Measurements from ENCODE around the gene TTK. TPM values are rescaled to one million over a fixed set of nuclear protein-coding genes. Genes with fewer than 3 reads are reported as not detected.

Gene TTK
- total RNA-seq, 1 experiment from 2014 or later, result 35.5 TPM

DNA sequence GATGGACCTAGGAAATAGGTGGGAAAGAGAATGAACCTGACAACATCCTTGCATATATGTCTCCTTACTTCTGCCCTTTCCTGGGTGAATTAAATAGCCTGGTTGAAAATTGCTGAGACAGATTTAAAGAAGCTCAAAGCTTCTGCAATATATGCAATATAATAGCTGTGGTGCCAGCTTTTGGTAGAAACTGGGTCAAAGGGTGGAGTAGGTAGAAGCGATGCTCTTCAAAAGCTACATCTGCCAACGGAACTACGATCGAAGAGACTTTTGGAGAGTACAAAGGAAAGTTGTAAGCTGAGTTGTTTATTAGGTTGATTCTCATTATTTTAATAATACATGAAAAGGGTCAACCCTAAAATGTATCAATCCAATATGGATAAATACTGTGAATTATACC lies 22.8 kb upstream of the TTK start:
- ATAC-seq (no peak), DNase-seq (ENCODE audit: low read depth, low spot score) (no peak)
- no peak overlapping the region for H3K4me3 ChIP-seq (ENCODE audit: low read depth in 2 of 2, low read length in 2 of 2)
- ChIA-PET CTCF (no interaction called here), POLR2A (no interaction called here)
- no TSS peak for BruUV-seq (replicated peaks)
- no peaks in the 10 kb centered on the region for H3K4me1 ChIP-seq (ENCODE audit: control insufficient read depth, insufficient read depth, low read length)
- TF ChIP-seq, protein P1, sequence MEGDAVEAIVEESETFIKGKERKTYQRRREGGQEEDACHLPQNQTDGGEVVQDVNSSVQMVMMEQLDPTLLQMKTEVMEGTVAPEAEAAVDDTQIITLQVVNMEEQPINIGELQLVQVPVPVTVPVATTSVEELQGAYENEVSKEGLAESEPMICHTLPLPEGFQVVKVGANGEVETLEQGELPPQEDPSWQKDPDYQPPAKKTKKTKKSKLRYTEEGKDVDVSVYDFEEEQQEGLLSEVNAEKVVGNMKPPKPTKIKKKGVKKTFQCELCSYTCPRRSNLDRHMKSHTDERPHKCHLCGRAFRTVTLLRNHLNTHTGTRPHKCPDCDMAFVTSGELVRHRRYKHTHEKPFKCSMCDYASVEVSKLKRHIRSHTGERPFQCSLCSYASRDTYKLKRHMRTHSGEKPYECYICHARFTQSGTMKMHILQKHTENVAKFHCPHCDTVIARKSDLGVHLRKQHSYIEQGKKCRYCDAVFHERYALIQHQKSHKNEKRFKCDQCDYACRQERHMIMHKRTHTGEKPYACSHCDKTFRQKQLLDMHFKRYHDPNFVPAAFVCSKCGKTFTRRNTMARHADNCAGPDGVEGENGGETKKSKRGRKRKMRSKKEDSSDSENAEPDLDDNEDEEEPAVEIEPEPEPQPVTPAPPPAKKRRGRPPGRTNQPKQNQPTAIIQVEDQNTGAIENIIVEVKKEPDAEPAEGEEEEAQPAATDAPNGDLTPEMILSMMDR (IDR thresholded peaks at IDR 0.05), result no peak
- TF ChIP-seq POLR2AphosphoS5 (IDR thresholded peaks at IDR 0.05; ENCODE audit: low read depth, low read length), result no peak
- TF ChIP-seq, protein P2, sequence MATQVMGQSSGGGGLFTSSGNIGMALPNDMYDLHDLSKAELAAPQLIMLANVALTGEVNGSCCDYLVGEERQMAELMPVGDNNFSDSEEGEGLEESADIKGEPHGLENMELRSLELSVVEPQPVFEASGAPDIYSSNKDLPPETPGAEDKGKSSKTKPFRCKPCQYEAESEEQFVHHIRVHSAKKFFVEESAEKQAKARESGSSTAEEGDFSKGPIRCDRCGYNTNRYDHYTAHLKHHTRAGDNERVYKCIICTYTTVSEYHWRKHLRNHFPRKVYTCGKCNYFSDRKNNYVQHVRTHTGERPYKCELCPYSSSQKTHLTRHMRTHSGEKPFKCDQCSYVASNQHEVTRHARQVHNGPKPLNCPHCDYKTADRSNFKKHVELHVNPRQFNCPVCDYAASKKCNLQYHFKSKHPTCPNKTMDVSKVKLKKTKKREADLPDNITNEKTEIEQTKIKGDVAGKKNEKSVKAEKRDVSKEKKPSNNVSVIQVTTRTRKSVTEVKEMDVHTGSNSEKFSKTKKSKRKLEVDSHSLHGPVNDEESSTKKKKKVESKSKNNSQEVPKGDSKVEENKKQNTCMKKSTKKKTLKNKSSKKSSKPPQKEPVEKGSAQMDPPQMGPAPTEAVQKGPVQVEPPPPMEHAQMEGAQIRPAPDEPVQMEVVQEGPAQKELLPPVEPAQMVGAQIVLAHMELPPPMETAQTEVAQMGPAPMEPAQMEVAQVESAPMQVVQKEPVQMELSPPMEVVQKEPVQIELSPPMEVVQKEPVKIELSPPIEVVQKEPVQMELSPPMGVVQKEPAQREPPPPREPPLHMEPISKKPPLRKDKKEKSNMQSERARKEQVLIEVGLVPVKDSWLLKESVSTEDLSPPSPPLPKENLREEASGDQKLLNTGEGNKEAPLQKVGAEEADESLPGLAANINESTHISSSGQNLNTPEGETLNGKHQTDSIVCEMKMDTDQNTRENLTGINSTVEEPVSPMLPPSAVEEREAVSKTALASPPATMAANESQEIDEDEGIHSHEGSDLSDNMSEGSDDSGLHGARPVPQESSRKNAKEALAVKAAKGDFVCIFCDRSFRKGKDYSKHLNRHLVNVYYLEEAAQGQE (IDR thresholded peaks at IDR 0.05; ENCODE audit: insufficient read depth in 1 of 2, low read depth in 2 of 2, low read length in 1 of 2), result no peak
- no peak for TF ChIP-seq TCF7L2 (IDR thresholded peaks at IDR 0.05; ENCODE audit: low read depth, low read length)
- TF ChIP-seq SIN3A (IDR thresholded peaks at IDR 0.05; ENCODE audit: borderline replicate concordance, insufficient read depth, low read depth, low read length), result no peak
- H3K9me3 ChIP-seq (ENCODE audit: control insufficient read depth, insufficient read depth, low read depth, low read length), result no peaks in the 10 kb centered on the region
- no peaks in the 10 kb centered on the region; the same call in 1 of the 2 replicates for H3K27me3 ChIP-seq (ENCODE audit: control insufficient read depth, insufficient read depth, low read length)
- intact Hi-C loops (cut with micrococcal nuclease; ENCODE audit: unreplicated experiment) (no loop called here), in situ Hi-C loops (cut with HindIII; ENCODE audit: low pct_unique_long_range_greater_than_20kb, low sequenced_read_pairs) (no loop called here)
- no peak overlapping the region for H3K27ac ChIP-seq (ENCODE audit: low read length)
- no peaks in the 10 kb centered on the region for H3K36me3 ChIP-seq (ENCODE audit: control insufficient read depth, insufficient read depth, low read length)

DNA sequence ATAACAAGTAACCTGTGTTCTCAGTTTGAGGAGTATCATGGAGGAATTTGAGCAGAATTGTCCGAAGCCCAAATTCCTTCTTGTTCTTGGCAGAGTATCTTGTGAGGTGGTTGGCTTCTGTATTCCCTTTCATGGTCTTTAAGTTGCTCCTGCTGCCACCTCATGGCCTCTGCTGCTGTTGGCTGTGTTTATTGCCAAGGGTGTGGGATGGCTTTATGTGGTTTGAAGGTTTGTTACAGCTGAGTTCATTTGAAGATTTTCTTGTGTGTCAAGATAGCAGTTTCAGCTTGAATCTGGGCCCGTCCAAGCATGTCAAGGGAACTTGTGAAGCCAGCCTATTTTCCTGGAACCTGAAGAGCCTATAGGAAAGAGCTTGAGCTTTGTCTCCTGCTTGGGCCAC lies 20.2 kb upstream of the TTK start:
- no peaks in the 10 kb centered on the region; the same call in 1 of the 2 replicates for H3K27me3 ChIP-seq (ENCODE audit: control insufficient read depth, insufficient read depth, low read length)
- ChIA-PET CTCF (no interaction called here), POLR2A (no interaction called here)
- no peaks in the 10 kb centered on the region for H3K36me3 ChIP-seq (ENCODE audit: control insufficient read depth, insufficient read depth, low read length)
- H3K4me1 ChIP-seq (ENCODE audit: control insufficient read depth, insufficient read depth, low read length), result no peaks in the 10 kb centered on the region
- H3K4me3 ChIP-seq (ENCODE audit: low read depth in 2 of 2, low read length in 2 of 2), result no peak overlapping the region
- ATAC-seq, result no peak
- H3K27ac ChIP-seq (ENCODE audit: low read length), result no peak overlapping the region
- H3K9me3 ChIP-seq (ENCODE audit: control insufficient read depth, insufficient read depth, low read depth, low read length), result no peaks in the 10 kb centered on the region
- no peak for TF ChIP-seq SIN3A (IDR thresholded peaks at IDR 0.05; ENCODE audit: borderline replicate concordance, insufficient read depth, low read depth, low read length)
- TF ChIP-seq, protein P1 (IDR thresholded peaks at IDR 0.05), result peak; percentile 32
- in situ Hi-C loops (cut with HindIII; ENCODE audit: low pct_unique_long_range_greater_than_20kb, low sequenced_read_pairs), result no loop called here
- intact Hi-C loops (cut with micrococcal nuclease; ENCODE audit: unreplicated experiment), result no loop called here
- DNase-seq (ENCODE audit: low read depth, low spot score), result no peak
- no TSS peak for BruUV-seq (replicated peaks)
